ENCODE measurements around the gene INPP4A. TPM values are rescaled to one million over a fixed set of nuclear protein-coding genes. Genes with fewer than 3 reads are reported as not detected.

INPP4A gene
- total and polyA plus RNA-seq, 10 of the 15 experiments (the other 5 are each of a cell fraction or from before 2014, with no cell fraction given): 4.7 to 62.3 (median 36.9) TPM

- TF ChIP-seq PKNOX1 (IDR thresholded peaks at IDR 0.05) (no peak), WRNIP1 (IDR thresholded peaks at IDR 0.05; ENCODE audit: borderline replicate concordance, low read depth, low read length) (no peak), MEF2B (IDR thresholded peaks at IDR 0.05; ENCODE audit: partially characterized antibody, poor library complexity, severe bottlenecking) (no peak), ZNF384 (IDR thresholded peaks at IDR 0.05; ENCODE audit: borderline replicate concordance, low read depth, low read length) (no peak), TAF1 (IDR thresholded peaks at IDR 0.05; ENCODE audit: borderline replicate concordance, low read depth, low read length) (no peak), ATF7 (IDR thresholded peaks at IDR 0.05; ENCODE audit: low read depth) (no peak), NFYA (IDR thresholded peaks at IDR 0.05; ENCODE audit: borderline replicate concordance, low read depth, low read length) (no peak), EGR1 (IDR thresholded peaks at IDR 0.05; ENCODE audit: borderline replicate concordance in 1 of 2, low read depth in 2 of 2, low read length in 2 of 2) (no peak), PRDM15 (CRISPR knock-in tag; IDR thresholded peaks at IDR 0.05) (no peak)
These were observed 169.5 kb downstream of the INPP4A start (continued) for GRCh38 chr2:98614024-98614739.

Measured in GM12878 (cell line).